ENCODE results near the gene ASCC1.

The ASCC1 gene

GRCh38 chr10:72215611-72216549 lies at the start of gene ASCC1, which contains the start of gene ANAPC16:
Gene ASCC1 (minus strand): TSS chr10:72216276. CDS start chr10:72213298, 2,978 bp downstream.
Gene ANAPC16 (plus strand): TSS chr10:72216012. CDS start chr10:72223915, 7,903 bp downstream.
- peak within 1 kb of the TSS; percentile 96 for H3K27ac Mint-ChIP-seq
- no peaks in the 10 kb centered on the region for H3K27me3 Mint-ChIP-seq
- H3K4me3 Mint-ChIP-seq = peak within 1 kb of the TSS; percentile 100
- peaks cover 46% of the 10 kb centered on the region for H3K4me1 Mint-ChIP-seq
- H3K9me3 Mint-ChIP-seq = no peaks in the 10 kb centered on the region
- ATAC-seq = peak; percentile 93
- H3K36me3 Mint-ChIP-seq = peaks cover 23% of the 10 kb centered on the region

- H3K27me3 Mint-ChIP-seq = no peaks in the 10 kb centered on the region
- peaks cover 34% of the 10 kb centered on the region for H3K4me1 Mint-ChIP-seq
- H3K36me3 Mint-ChIP-seq = no peaks in the 10 kb centered on the region
- H3K27ac Mint-ChIP-seq = no peak overlapping the region
- H3K4me3 Mint-ChIP-seq = no peak overlapping the region
- H3K9me3 Mint-ChIP-seq = no peaks in the 10 kb centered on the region
- no peak for ATAC-seq
These were observed 49.4 kb upstream of the ASCC1 start for GRCh38 chr10:72265508-72265907.

- Mint-ChIP-seq H3K4me1 (peaks cover 43% of the 10 kb centered on the region), H3K36me3 (no peaks in the 10 kb centered on the region), H3K4me3 (no peak overlapping the region), H3K9me3 (no peaks in the 10 kb centered on the region), H3K27me3 (no peaks in the 10 kb centered on the region), H3K27ac (peak overlapping the region; percentile 69)
- no peak for ATAC-seq
These were observed 48.5 kb upstream of the ASCC1 start for GRCh38 chr10:72264536-72264935.

- Mint-ChIP-seq H3K27me3 (no peaks in the 10 kb centered on the region), H3K9me3 (no peaks in the 10 kb centered on the region), H3K4me1 (peaks cover 51% of the 10 kb centered on the region), H3K36me3 (no peaks in the 10 kb centered on the region), H3K4me3 (no peak overlapping the region), H3K27ac (peak overlapping the region; percentile 69)
- no peak for ATAC-seq
These were observed 47.7 kb upstream of the ASCC1 start for GRCh38 chr10:72263613-72264241.

- peak overlapping the region; percentile 97 for H3K27ac Mint-ChIP-seq
- H3K27me3 Mint-ChIP-seq = no peaks in the 10 kb centered on the region
- peak; percentile 37 for ATAC-seq
- no peaks in the 10 kb centered on the region for H3K9me3 Mint-ChIP-seq
- H3K4me1 Mint-ChIP-seq = peaks cover 62% of the 10 kb centered on the region
- no peak overlapping the region for H3K4me3 Mint-ChIP-seq
- H3K36me3 Mint-ChIP-seq = no peaks in the 10 kb centered on the region
These were observed 45.8 kb upstream of the ASCC1 start for GRCh38 chr10:72261784-72262404.

- peak; percentile 83 for ATAC-seq
- no peaks in the 10 kb centered on the region for H3K9me3 Mint-ChIP-seq
- H3K4me1 Mint-ChIP-seq = peaks cover 69% of the 10 kb centered on the region
- H3K27ac Mint-ChIP-seq = peak overlapping the region; percentile 97
- H3K4me3 Mint-ChIP-seq = peak overlapping the region; percentile 90
- H3K36me3 Mint-ChIP-seq = no peaks in the 10 kb centered on the region
- H3K27me3 Mint-ChIP-seq = no peaks in the 10 kb centered on the region
These were observed 45.1 kb upstream of the ASCC1 start for GRCh38 chr10:72260976-72261783.

GRCh38 chr10:72260239-72260975 lies 44.3 kb upstream of the ASCC1 start:
- H3K9me3 Mint-ChIP-seq = no peaks in the 10 kb centered on the region

GRCh38 chr10:72259491-72260238 lies 43.6 kb upstream of the ASCC1 start:
- Mint-ChIP-seq H3K9me3 (no peaks in the 10 kb centered on the region), H3K27me3 (no peaks in the 10 kb centered on the region), H3K36me3 (no peaks in the 10 kb centered on the region), H3K4me3 (peak overlapping the region; percentile 90), H3K4me1 (peaks cover 77% of the 10 kb centered on the region), H3K27ac (peak overlapping the region; percentile 97)
- peak; percentile 38 for ATAC-seq

More at GRCh38 chr10:72260239-72260975, 44.3 kb upstream of the ASCC1 start:
- Mint-ChIP-seq H3K27ac (peak overlapping the region; percentile 97), H3K27me3 (no peaks in the 10 kb centered on the region), H3K36me3 (no peaks in the 10 kb centered on the region), H3K4me3 (peak overlapping the region; percentile 90), H3K4me1 (peaks cover 73% of the 10 kb centered on the region)
- peak; percentile 82 for ATAC-seq

- Mint-ChIP-seq H3K36me3 (no peaks in the 10 kb centered on the region), H3K27me3 (no peaks in the 10 kb centered on the region), H3K4me3 (no peak overlapping the region), H3K4me1 (peaks cover 69% of the 10 kb centered on the region), H3K9me3 (no peaks in the 10 kb centered on the region), H3K27ac (no peak overlapping the region)
- ATAC-seq = no peak
These were observed 42.5 kb upstream of the ASCC1 start for GRCh38 chr10:72258617-72259016.

- Mint-ChIP-seq H3K4me1 (peaks cover 78% of the 10 kb centered on the region), H3K27me3 (no peaks in the 10 kb centered on the region), H3K9me3 (no peaks in the 10 kb centered on the region), H3K36me3 (no peaks in the 10 kb centered on the region), H3K4me3 (peak overlapping the region; percentile 45), H3K27ac (peak overlapping the region; percentile 55)
- ATAC-seq = peak; percentile 61
These were observed 41.2 kb upstream of the ASCC1 start for GRCh38 chr10:72257051-72257892.

- no peak overlapping the region for H3K4me3 Mint-ChIP-seq
These were observed 40.1 kb upstream of the ASCC1 start for GRCh38 chr10:72255977-72256729.

GRCh38 chr10:72254813-72255568 lies 38.9 kb upstream of the ASCC1 start:
- H3K27ac Mint-ChIP-seq = peak overlapping the region; percentile 80
- H3K27me3 Mint-ChIP-seq = no peaks in the 10 kb centered on the region
- no peaks in the 10 kb centered on the region for H3K36me3 Mint-ChIP-seq
- peak; percentile 21 for ATAC-seq
- no peak overlapping the region for H3K4me3 Mint-ChIP-seq
- peaks cover 76% of the 10 kb centered on the region for H3K4me1 Mint-ChIP-seq
- H3K9me3 Mint-ChIP-seq = no peaks in the 10 kb centered on the region

More at GRCh38 chr10:72255977-72256729, 40.1 kb upstream of the ASCC1 start:
- Mint-ChIP-seq H3K4me1 (peaks cover 78% of the 10 kb centered on the region), H3K27me3 (no peaks in the 10 kb centered on the region), H3K36me3 (no peaks in the 10 kb centered on the region), H3K9me3 (no peaks in the 10 kb centered on the region), H3K27ac (peak overlapping the region; percentile 25)
- ATAC-seq = no peak

All from stimulated activated memory B cell treated with anti-CD40 and anti-IgM and Interleukin-4, amounts not matched to agents 10 μg/mL and 1 μg/mL and 100 μg/mL, for 72 hours (primary cell).